AG10803 (cell line): ENCODE results near the gene DNASE1.

Experiments used
- DNase-seq: peaks from one replicate; pipeline ENCODE4 v3.0.0; 2010; ENCODE audit warnings: low read depth
- H3K4me3 ChIP-seq: 2 replicates; pipeline ENCODE4 v1.5.1; 2011; ENCODE audit warnings: mild to moderate bottlenecking, low read length, control low read depth
- TF ChIP-seq, protein P1 (sequence below): conservative IDR thresholded peaks from 2 replicates; pipeline ENCODE4 v1.5.1; 2011; ENCODE audit warnings: mild to moderate bottlenecking, low read length, control low read depth, inconsistent platforms

Gene DNASE1

GRCh38 chr16:3701531-3701930, 47.0 kb downstream of the DNASE1 start:
- no peak for DNase-seq
- H3K4me3 ChIP-seq = no peak overlapping the region
- TF ChIP-seq, protein P1, sequence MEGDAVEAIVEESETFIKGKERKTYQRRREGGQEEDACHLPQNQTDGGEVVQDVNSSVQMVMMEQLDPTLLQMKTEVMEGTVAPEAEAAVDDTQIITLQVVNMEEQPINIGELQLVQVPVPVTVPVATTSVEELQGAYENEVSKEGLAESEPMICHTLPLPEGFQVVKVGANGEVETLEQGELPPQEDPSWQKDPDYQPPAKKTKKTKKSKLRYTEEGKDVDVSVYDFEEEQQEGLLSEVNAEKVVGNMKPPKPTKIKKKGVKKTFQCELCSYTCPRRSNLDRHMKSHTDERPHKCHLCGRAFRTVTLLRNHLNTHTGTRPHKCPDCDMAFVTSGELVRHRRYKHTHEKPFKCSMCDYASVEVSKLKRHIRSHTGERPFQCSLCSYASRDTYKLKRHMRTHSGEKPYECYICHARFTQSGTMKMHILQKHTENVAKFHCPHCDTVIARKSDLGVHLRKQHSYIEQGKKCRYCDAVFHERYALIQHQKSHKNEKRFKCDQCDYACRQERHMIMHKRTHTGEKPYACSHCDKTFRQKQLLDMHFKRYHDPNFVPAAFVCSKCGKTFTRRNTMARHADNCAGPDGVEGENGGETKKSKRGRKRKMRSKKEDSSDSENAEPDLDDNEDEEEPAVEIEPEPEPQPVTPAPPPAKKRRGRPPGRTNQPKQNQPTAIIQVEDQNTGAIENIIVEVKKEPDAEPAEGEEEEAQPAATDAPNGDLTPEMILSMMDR = no peak

GRCh38 chr16:3702082-3702481, 47.6 kb downstream of the DNASE1 start:
- TF ChIP-seq, protein P1 = no peak
- no peak for DNase-seq
- H3K4me3 ChIP-seq = no peak overlapping the region

- no peak for DNase-seq
- H3K4me3 ChIP-seq = no peak overlapping the region
- TF ChIP-seq, protein P1 = no peak
Observed at GRCh38 chr16:3706253-3707012, 51.9 kb downstream of the DNASE1 start.
